ENCODE data around the gene TMEM120A.

DNA sequence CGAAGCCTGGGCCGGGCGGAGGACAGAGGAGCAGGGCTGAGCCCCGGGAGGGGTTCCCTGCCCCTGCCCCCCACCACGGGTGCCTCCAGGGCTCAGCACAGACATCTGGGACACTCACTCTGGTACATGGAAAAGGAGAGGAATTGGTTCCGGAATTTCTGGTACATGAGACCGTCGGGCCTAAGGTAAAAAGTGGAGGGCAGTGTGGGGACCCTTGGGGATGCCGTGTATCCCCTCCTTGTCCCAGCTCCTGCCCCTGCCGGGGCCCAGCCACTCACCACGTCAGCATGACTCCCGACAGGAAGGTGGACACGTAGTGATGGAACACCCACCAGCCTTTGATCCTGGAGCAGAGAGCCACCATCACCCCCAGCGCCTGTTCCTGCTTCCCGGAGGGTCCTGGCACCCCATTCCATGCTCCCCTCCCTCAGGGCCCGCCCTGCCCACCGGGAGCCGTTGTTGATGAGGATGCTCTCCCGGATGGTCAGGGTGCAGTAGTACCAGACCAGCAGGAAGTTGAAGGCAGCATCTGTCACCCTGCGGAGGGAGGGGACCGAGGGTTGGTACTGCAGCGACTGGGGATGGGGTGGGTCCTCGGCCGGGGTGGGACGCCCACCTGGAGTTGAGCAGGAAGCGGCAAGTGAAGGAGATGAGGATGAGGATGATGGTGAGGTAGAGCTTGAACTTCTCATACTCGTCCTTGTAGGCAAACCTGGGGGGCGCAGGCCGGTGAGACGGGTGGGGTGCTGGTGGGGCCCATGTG is 6.4 kb downstream of the TMEM120A start:
- TF ChIP-seq, protein P1, sequence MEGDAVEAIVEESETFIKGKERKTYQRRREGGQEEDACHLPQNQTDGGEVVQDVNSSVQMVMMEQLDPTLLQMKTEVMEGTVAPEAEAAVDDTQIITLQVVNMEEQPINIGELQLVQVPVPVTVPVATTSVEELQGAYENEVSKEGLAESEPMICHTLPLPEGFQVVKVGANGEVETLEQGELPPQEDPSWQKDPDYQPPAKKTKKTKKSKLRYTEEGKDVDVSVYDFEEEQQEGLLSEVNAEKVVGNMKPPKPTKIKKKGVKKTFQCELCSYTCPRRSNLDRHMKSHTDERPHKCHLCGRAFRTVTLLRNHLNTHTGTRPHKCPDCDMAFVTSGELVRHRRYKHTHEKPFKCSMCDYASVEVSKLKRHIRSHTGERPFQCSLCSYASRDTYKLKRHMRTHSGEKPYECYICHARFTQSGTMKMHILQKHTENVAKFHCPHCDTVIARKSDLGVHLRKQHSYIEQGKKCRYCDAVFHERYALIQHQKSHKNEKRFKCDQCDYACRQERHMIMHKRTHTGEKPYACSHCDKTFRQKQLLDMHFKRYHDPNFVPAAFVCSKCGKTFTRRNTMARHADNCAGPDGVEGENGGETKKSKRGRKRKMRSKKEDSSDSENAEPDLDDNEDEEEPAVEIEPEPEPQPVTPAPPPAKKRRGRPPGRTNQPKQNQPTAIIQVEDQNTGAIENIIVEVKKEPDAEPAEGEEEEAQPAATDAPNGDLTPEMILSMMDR (conservative IDR thresholded peaks at IDR 0.05; ENCODE audit: low read depth, low read length) = no peak
- no peak for TF ChIP-seq EZH2phosphoT487 (IDR thresholded peaks at IDR 0.05; ENCODE audit: borderline replicate concordance, low read length)

All from PC-3 (cell line).